Upper lobe of left lung (tissue), 4 donors: Measurements from ENCODE around the gene PLEKHG4B.

Experiments used
- CTCF ChIP-seq, 6 experiments: fragments of 450-650 bp in 4 of 6; fragments of 200-600 bp in 2 of 6; sonication (generic) in 2 of 6; IDR thresholded peaks; one replicate each; pipeline ENCODE4 v1.5.1; 2016 to 2019; ENCODE audit warnings: antibody characterized with exemption in 6 of 6
- POLR2A ChIP-seq, 4 donors: fragments of 450-650 bp; IDR thresholded peaks; one replicate each; pipeline ENCODE4 v1.5.1; 2016 to 2017; ENCODE audit warnings: antibody characterized with exemption in 4 of 4, mild to moderate bottlenecking in 2 of 4

DNA sequence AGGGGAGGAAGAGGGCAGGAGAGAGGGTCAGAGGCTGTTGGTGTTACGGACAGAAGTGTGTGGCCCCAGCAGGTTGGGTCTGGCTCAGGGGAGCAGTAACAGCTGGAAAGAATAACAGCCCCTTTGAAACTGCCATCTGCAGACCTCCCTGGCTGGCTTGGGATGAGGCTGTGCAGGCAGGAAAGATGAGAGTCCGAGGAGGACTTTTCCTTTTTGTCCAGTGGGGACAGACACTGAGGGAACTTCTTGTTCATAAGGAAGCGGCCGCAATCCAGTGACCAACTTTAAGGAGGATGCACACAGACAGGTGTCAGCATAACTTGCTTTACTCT is 14.8 kb upstream of the PLEKHG4B start:
- TF ChIP-seq CTCF (IDR thresholded peaks at IDR 0.05) (no peak), POLR2A (IDR thresholded peaks at IDR 0.05) (no peak)
